ENCODE data around the gene TSC22D3.

DNA sequence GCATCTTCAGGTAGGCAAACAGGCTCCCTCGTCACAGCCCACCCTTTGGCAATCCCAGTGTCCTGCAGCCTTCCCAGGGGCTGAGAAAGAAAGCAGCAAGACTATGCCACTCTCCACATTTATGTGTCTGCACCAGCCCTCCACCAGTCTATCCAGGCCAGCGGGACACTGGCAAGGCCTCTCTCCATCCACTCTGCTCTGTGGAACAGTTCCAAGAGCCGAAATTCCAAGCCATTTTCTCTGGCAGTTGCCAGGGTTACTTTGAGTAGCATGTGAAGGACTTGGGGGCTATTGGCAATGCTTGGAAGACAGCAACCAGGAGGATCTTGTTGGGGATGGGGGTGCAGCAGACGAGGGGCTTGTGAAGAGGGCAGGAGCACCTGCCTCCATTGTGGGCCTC is 52.1 kb downstream of the TSC22D3 start:
- TF ChIP-seq CTCF (IDR thresholded peaks at IDR 0.05) (no peak), POLR2A (IDR thresholded peaks at IDR 0.05) (no peak)
